Measurements from ENCODE around the gene KCP.
"Not testable (repeated sequence)": the region's sequence is repeated elsewhere in the genome, so short reads cannot be mapped to it uniquely, and the experiment has no call there.

The KCP gene

DNA sequence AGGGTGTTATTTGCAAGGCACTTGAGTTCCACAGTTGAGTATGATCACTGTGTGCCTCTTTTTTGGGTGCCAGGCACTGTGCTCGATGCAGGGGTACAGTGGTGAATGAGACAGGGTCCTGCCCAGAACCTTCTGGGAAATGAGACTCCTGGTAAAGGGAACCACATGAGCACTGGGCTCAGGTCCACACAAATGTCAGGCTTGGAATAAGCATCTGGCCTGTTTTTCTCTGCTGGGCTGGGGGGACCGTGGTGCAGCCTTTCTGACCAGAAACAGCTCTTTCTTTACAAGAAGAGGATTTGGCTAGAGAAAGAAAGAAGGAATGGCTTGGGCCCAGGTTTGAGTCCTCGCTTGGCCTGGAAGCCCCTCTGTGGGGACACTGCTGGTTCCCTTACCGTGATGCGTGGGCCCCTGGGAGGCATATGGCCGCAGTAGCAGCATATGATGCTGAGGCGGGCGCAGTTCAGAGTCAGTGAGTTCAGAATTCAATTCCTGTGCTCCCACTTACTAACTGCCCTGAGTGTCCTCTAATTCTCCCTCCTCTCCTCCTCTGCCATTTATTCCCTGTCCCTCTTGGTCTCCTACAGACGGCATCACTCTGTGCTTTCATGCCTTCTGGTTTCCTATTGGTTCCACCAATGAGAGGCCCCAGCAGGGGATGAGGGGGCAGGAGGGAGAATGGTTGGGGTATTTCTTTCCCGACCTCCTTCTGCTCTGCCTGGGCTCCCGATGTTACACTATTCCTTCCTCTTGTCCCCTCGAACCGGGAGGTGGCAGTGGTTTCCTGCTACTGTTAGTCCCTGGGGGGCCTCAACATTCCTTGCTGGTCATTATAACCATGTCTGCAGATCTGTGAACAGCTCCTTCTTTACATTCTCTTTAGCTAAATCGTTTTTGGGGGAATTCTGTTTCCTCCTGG, 9.6 kb upstream of the KCP start:
- DNase-seq: no peak

GRCh38 chr7:128919241-128919640, 8.7 kb upstream of the KCP start:
- DNase-seq: no peak

- no peak for DNase-seq
Observed at GRCh38 chr7:128918016-128918665, 7.6 kb upstream of the KCP start.

- no peak for DNase-seq
Observed at GRCh38 chr7:128917122-128917521, 6.6 kb upstream of the KCP start.

DNA sequence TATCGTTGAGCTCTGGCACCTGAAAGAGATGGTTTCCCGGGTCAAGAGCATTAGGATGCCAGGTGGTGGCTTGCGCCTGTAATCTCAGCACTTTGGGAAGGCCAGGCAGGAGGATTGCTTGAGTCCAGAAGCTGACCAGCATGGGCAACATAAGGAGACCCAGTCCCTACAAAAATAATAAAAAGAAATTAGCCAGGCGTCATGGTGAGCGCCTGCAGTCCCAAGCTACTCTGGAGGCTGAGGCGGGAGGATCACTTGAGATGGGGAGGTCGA, 6.1 kb upstream of the KCP start:
- DNase-seq: no peak

DNA sequence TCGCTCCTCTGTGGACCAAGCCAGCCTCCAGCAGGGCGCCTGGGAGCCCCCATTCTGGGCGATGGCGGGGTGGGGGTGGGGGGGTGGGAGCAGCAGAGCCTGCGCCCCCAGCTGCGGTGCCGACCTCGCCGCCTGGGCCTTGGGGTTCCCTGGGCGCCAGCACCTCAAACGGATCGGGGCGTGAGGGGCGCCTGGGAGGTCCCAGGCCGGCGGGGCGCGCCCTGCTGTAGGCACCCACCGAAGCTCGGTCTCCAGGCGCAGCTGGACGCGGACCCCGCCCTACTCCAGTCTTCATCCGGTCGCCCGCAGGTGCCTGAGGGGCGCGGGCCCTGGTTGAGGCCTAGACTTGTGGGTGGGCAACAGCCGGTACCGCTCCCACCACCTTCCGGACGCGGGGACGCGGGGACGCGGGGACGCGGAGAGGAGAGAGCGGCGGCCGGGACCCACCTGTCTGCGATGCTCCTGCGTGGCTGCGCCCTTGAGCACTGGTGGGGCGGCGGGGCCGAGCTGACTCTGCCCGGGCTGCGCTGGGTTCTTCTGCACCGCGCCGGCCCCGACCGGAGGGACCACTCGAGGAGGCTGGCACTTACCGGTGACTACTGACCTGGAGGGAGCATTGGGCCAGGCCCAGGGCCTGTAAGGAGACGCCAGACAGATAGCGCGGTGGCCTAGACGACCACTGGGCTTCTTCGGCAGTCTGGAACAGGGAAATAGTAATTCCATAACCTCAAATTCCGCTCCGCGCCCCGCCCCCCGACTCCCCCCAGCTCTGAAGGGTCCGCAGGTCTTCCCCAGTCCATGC, 5.5 kb upstream of the KCP start:
- DNase-seq: no peak

- DNase-seq: no peak
Observed at GRCh38 chr7:128915271-128915819, 4.8 kb upstream of the KCP start.

GRCh38 chr7:128914566-128915151, 4.2 kb upstream of the KCP start:
- DNase-seq: no peak

GRCh38 chr7:128913870-128914565, 3.5 kb upstream of the KCP start:
- DNase-seq: no peak

DNA sequence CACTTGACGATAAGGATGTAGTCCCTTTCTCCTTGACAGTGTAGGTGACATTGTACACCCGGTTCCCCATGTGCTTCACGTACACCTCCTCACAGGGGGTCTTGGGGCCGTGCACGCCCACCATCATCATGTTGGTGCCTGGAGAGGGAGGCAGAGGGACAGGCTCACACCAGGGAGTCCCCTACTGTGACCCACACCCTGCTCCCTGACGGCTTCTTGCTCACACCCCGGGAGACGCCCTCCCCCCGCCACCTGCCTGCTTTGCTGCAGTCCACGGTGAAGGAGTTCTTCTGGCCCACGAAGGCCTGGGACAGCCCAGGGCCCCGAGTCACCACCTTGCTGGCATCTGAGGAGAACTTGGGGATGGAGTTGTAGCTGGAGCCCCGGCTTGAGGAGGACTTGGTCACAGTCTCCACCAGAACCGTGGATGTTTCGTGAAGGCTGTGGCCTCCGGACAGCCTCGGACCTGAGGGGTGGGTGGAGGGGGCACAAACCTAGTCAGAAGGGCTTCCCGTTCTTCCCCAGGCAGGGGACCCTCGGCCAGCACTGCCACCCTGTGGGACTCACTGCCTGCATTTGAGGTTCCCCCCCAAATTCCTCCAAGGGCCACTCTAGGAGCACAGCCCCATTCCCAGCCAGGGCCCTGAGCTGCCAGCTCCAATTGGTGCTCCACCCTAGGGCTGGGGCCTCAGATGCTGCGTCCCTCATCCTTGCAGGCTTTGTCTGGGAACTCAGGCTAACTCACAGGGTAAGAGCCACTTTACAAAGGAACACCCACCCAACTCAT, 2.4 kb upstream of the KCP start:
- not testable (repeated sequence) for DNase-seq

DNA sequence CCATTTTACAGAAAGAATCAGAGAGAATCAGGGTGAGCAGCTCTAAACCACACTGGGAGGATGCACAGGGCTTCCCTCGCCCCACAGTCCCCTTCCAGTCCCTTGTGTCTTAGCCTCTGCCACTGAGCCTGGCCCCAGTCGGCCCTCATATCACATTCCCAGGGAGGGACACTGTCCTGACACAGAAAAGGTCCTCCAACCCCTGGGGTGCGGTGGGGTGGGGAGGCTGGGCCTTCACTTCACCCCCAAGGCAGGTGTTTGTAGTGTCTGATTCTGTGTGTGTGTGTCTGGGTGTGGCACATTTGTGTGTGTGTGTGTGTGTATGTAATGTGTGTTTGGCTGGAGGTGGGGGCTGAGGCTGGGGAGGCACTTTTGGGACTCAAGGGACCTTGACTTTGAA, 1.8 kb upstream of the KCP start:
- DNase-seq: peak; percentile 9

- DNase-seq: peak; percentile 67
Observed at GRCh38 chr7:128911423-128912031, 1.0 kb upstream of the KCP start.

DNA sequence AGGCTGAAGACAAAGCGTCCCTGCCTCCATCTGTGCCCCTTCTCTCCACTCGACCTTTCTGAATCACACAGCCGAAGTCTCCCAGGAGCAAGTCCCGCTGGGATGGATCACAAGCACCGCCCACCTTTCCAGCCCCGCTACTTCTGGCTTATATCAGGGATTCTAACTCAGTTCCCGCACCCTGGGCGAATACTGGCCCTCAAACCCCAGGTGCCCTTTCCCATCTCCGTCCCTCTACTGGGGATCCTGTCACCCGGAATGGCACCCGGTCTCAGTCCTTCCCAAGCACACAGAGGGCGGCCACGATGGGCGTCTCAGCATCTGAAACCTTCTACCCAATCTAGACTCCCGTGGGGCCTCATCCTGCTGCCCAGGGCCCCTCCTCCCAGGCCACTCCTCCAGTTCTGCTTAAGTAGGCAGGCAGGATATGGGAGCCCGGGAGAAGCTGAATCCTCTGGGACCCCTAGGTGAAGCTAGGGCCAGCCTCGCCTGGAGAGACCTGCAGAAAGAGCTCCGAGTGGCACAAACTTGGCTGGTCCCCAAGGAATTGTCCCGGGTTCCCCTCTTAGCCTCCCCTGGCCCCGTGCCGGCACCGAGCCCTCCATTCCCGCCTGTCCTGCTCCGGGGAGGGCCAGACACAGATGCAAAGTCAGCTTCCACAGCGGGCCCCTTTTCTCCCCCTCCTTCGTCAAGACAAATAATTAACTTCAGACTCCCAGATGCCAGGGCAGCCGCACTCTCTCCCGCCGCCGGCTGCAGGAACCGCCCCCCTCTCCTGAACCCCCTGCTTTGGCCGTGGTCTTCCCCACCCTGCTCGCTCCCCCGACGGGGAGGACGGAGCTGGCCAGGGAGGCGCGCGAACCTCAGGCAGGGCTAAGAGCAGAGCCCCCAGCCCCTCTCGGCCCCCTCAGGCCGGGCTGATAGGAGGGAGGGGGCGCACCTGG, 612 bp downstream of the KCP start:
- no peak for DNase-seq

DNA sequence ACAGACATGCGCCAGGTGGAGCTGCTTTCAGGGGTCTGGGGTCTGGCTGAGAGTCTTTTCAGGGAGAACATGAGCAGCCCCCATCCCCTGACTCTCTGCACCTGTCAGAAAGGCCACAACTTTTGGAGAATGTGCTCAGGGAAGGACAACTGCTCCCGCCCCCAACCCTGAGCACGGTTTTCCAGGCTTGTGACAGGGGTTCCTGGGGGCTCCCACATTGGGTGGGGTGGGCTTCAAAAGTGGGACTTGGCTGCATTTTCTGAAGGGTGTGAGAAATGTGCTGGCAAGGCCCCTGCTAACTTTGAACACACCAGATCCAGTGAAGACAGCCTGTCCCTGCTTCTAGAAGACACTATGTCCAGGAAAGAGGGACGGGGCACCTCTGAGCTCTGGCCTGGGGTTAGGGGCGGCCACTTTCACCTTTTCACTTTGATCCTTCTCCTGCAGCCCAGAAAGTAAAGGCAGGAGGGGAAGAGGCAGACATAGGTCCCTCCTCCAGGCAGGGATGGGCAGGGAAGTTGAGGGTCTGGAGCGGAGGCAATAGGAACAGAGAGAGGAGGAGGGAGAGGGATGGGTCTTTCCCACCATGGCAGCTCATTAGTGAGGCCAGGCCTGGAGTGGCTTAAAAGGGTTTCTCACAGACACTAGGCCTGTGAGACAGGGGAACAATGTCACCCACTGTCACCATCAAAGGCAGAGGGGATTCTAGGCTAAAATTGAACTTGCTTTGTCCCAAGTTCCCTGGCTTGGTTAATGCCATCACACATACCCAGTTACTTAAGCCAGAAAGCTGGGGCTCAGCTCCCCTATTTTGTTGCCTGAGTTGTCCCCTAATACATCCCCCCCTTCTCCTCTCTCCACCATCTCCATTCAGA, 1.5 kb downstream of the KCP start:
- no peak for DNase-seq

GRCh38 chr7:128906766-128907559, 3.5 kb downstream of the KCP start:
- peak; percentile 11 for DNase-seq

DNA sequence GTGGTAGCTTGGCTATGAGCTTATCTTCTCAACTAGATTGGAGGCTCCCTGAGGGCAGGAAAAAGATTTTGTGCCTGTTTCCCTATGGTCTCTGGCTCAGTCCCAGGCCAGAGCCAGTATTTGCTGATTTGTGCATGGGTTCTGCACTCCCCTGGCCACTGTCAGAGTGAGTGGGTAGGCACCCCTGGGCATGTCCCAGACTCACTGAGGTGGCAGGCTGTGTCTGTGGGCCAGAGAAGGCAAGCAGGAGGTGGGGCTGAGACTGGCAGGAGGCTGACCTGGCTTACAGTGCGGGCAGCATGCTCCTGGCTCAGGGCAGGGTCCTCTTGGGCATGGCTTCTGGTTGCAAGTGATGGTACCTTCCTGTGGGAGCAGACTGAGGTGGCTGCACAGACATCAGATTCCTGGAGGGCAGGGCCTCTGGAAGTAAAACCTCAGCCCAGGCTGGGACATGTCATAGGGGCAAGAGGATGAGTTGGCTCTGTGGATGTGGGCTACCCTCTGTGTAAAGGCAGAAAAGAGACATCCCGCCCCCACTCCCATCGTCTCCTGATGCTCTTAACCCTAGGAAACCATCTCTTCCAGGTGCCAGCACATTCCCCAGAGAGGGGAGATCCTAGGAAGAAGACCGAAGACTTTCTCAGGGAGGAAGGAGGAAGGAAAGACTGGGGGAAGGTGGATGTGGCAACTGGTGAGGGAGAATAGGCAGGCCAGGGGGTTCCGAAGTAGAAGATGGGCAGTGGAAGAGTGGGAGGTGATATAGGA, 4.3 kb downstream of the KCP start:
- no peak for DNase-seq

All from femur (tissue), 1 donor.